ENCODE measurements around the gene ARSB. TPM values are rescaled to one million over a fixed set of nuclear protein-coding genes. Genes with fewer than 3 reads are reported as not detected.

ARSB gene
- total RNA-seq, 1 experiment from 2014 or later, result 18.1 TPM

- BruUV-seq (replicated peaks), result no TSS peak
- Histone ChIP-seq H3K4me3 (ENCODE audit: low read depth in 2 of 2, low read length in 2 of 2) (no peak overlapping the region), H3K36me3 (ENCODE audit: control insufficient read depth, insufficient read depth, low read length) (no peaks in the 10 kb centered on the region), H3K4me1 (ENCODE audit: control insufficient read depth, insufficient read depth, low read length) (no peaks in the 10 kb centered on the region; the same call in 1 of the 2 replicates), H3K27me3 (ENCODE audit: control insufficient read depth, insufficient read depth, low read length) (no peaks in the 10 kb centered on the region), H3K27ac (ENCODE audit: low read length) (no peak overlapping the region; the same call in 1 of the 2 replicates), H3K9me3 (ENCODE audit: control insufficient read depth, insufficient read depth, low read depth, low read length) (no peaks in the 10 kb centered on the region)
- DNase-seq (ENCODE audit: low read depth, low spot score) (no peak), ATAC-seq (no peak)
- TF ChIP-seq REST (IDR thresholded peaks at IDR 0.05; ENCODE audit: insufficient read depth in 1 of 2, low read depth in 2 of 2, low read length in 1 of 2) (no peak), CTCF (IDR thresholded peaks at IDR 0.05) (no peak), SIN3A (IDR thresholded peaks at IDR 0.05; ENCODE audit: borderline replicate concordance, insufficient read depth, low read depth, low read length) (no peak), POLR2AphosphoS5 (IDR thresholded peaks at IDR 0.05; ENCODE audit: low read depth, low read length) (no peak), TCF7L2 (IDR thresholded peaks at IDR 0.05; ENCODE audit: low read depth, low read length) (no peak)
- in situ Hi-C loops (cut with HindIII; ENCODE audit: low pct_unique_long_range_greater_than_20kb, low sequenced_read_pairs), result no loop called here
- intact Hi-C loops (cut with micrococcal nuclease; ENCODE audit: unreplicated experiment), result no loop called here
- ChIA-PET CTCF (no interaction called here), POLR2A (no interaction called here)
Observed at GRCh38 chr5:78783434-78784130, 201.5 kb downstream of the ARSB start.

GRCh38 chr5:78782728-78783127 lies 202.4 kb downstream of the ARSB start:
- in situ Hi-C loops (cut with HindIII; ENCODE audit: low pct_unique_long_range_greater_than_20kb, low sequenced_read_pairs), result no loop called here
- Histone ChIP-seq H3K27me3 (ENCODE audit: control insufficient read depth, insufficient read depth, low read length) (no peaks in the 10 kb centered on the region), H3K36me3 (ENCODE audit: control insufficient read depth, insufficient read depth, low read length) (no peaks in the 10 kb centered on the region), H3K4me3 (ENCODE audit: low read depth in 2 of 2, low read length in 2 of 2) (no peak overlapping the region), H3K27ac (ENCODE audit: low read length) (no peak overlapping the region), H3K4me1 (ENCODE audit: control insufficient read depth, insufficient read depth, low read length) (no peaks in the 10 kb centered on the region; the same call in 1 of the 2 replicates), H3K9me3 (ENCODE audit: control insufficient read depth, insufficient read depth, low read depth, low read length) (no peaks in the 10 kb centered on the region)
- BruUV-seq (replicated peaks), result no TSS peak
- ATAC-seq (no peak), DNase-seq (ENCODE audit: low read depth, low spot score) (no peak)
- CTCF ChIA-PET, result no interaction called here
- TF ChIP-seq TCF7L2 (IDR thresholded peaks at IDR 0.05; ENCODE audit: low read depth, low read length) (no peak), REST (IDR thresholded peaks at IDR 0.05; ENCODE audit: insufficient read depth in 1 of 2, low read depth in 2 of 2, low read length in 1 of 2) (no peak), CTCF (IDR thresholded peaks at IDR 0.05) (no peak), SIN3A (IDR thresholded peaks at IDR 0.05; ENCODE audit: borderline replicate concordance, insufficient read depth, low read depth, low read length) (no peak), POLR2AphosphoS5 (IDR thresholded peaks at IDR 0.05; ENCODE audit: low read depth, low read length) (no peak)
- POLR2A ChIA-PET, result no interaction called here
- intact Hi-C loops (cut with micrococcal nuclease; ENCODE audit: unreplicated experiment), result no loop called here
